ENCODE data around the gene CHTF18.
"Not testable (repeated sequence)": the region's sequence is repeated elsewhere in the genome, so short reads cannot be mapped to it uniquely, and the experiment has no call there.

The CHTF18 gene

GRCh38 chr16:788399-789126 lies at the start of gene CHTF18:
TSS of gene CHTF18 (plus strand) at chr16:788620. CDS start at chr16:788685, 65 bp downstream.
- DNase-seq = peak; percentile 97

DNA sequence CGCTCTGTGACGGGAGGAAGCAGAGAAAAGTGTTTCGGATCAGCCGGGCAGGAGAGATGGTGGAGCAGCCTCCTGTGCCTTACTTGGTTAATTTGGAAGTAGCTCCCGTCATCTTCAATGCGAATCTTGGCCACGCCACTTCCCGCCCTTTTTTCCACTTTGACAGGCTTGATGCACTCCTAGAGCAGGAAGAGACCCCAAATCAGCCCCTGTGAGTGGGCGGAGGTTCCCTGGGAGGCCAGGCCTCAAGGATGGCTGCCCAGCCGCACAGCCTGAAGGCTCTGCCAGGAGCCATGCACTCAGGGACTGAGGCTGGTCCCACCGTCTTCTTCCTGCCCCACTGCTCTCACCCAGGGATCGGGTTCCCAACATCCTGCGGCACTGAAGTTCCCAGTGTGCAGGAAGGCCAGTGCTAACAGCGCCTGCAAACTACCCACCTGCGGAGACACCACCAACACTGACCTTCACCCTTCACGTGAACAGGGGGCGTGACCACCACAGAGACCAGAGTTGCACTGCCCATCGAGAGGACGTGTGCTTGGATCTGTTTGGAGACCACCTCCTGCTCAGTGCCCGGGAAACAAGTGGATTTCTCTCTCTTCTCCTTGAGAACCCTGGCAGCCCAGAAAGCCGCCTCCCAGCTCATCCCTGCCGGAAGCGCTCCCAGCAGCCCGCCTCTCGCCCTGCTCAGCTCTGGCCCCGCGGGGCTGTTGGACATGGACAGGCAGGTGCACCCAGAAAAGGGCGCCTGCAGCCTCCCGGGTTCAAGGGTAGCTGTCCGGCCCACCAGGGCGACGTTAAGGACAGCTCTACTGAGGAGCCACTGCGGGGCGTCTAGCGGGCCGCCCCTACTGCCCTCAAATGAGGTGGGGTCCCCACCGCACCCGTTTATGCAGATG lies 48.6 kb upstream of the CHTF18 start:
- DNase-seq = no peak

GRCh38 chr16:740459-740763 lies 48.0 kb upstream of the CHTF18 start:
- DNase-seq = no peak

DNA sequence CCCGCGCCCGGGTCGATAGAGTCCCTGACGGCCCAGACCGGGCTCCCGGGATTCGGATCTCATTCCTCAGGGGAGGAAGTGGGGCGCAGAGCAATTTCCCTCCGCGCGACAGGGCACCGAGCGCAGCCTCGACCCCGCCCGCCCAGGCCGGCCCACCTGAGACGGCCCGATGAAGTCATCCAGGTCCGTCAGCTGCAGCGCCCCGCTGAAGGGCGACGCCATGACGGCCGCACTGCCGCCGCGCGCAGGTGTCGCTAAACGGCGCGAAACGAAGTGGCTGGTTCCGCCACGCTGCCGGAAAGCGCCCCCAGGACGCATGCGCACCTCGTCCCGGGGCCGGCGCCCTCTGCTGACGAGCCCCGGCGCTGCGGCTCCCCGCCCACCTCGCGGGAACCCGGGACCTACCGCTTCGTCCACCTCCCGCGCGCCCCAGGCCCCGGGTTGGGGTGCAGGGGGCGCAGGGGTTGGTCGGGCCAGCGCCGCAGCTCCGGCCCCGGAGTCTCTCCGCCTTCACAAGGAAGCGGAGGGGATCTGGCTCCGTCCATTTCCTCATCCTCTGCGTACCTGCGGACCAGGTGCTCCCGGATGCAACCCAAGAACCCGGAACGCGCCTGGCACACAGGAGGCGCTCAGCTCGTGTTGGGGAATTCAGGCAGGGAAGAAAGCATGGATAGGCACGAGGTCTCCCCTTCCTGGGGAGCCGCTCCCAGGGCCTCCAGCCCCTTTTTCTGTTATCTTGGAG lies 47.5 kb upstream of the CHTF18 start, which contains the start of gene CIAO3:
Gene CIAO3, minus strand, starts transcription at position 234 of the 742 bp plus-strand sequence. Its CDS starts 12 bp downstream, at position 222.
- peak; percentile 93 for DNase-seq

DNA sequence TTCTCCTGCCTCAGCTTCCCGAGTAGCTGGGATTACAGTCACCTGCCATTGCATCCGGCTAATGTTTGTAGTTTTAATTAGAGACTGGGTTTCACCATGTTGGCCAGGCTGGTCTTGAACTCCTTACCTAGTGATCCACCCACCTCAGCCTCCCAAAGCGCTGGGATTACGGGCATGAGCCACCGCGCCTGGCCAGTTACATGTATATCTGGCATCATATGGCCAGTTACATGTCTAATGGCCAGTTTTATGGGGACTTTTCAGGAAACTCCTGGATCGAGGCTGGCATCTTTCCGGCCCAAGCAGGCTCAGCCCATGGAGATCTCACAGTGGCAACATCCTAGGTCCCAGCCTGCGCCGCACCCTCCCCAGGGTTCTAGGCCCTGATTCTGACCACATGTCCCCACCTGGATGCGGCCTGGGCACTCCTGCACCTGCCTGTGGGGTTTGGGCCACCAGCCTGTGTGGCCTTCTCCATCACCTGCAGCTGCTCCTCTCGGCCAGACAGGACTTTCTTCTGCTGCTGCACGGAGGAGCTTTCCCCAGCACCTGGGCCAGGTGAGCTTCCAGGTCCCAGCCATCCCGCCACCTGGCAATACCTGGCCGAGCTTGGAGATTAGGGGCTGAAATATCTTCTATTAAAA lies 46.3 kb upstream of the CHTF18 start:
- DNase-seq = no peak

DNA sequence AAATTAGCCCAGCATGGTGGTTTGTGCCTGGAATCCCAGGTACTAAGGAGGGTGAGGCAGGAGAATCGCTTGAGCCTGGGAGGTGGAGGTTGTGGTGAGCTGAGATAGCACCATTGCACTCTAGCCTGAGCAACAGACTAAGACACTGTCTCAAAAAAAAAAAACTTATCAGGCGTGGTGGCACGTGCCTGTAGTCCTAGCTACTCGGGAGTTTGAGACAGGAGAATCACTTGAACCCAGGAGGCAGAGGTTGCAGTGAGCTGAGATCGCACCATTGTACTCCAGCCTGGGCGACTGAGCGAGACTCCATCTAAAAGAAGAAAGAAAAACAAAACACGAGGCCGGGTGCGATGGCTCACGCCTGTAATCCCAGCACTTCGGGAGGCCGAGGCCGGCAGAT lies 45.5 kb upstream of the CHTF18 start:
- not testable (repeated sequence) for DNase-seq

GRCh38 chr16:743794-744500 lies 44.5 kb upstream of the CHTF18 start:
- no peak for DNase-seq

GRCh38 chr16:745739-746138 lies 42.7 kb upstream of the CHTF18 start:
- DNase-seq = no peak

GRCh38 chr16:746637-747036 lies 41.8 kb upstream of the CHTF18 start:
- no peak for DNase-seq

- DNase-seq = no peak
Measured at GRCh38 chr16:747978-748746, 40.3 kb upstream of the CHTF18 start.

DNA sequence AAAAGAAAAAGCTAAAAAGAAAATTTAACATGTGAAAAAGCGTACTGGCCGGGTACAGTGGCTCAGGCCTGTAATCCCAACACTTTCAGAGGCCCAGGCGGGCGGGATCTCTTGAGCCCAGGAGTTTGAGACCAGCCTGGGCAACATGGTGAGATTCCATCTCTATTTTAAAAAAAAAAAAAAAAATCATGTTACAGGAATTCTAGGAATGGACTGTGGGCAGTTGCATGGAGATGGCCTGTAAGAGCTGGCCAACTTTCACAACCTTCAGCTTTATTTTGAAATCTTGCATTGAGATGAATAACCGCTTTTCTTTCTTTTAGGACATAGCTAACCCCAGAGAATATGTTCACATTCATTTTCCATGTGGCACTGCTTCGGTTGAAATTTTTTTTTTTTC lies 39.4 kb upstream of the CHTF18 start:
- no peak for DNase-seq

- no peak for DNase-seq
Measured at GRCh38 chr16:750485-750884, 37.9 kb upstream of the CHTF18 start.

DNA sequence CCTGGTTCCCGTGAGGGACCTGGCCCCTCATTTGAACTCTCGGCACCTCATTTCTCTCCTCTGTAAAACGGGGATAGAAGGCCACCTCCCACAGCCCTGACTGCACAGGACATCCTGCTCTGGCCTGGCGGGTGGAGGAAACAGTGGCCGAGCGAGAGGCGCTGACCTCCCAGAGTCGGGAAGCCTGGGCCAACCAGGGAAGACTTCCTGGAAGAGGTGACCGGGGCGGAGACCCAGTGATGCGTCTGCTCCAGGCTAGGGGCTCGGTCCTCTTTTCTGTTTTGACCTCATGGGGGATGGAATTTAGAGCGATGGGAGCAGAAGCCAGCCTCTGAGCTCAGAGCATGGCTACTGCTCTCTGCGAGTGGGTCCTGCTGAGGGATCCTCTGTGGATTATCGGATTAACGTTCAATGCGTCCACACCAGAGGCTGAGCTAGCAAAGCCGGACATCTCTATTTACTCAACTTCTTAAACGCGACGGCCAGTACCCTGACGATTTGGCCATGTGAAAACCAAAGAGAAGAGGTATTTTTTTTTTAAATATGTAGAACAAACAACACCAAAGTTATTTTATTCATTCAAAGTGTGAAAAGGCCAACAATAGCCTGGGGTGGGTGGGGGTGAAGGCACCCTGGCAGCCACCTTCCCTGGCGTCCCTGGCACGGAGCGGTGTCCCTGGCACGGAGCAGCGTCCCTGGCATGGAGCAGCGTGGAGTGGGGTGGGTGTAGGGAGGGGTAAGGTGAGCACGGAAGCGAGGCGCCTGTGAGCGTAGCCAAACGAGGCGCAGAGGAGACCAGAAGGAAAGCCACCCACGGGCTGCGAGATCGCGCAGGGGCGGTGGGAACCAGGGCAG lies 37.0 kb upstream of the CHTF18 start:
- DNase-seq = no peak

DNA sequence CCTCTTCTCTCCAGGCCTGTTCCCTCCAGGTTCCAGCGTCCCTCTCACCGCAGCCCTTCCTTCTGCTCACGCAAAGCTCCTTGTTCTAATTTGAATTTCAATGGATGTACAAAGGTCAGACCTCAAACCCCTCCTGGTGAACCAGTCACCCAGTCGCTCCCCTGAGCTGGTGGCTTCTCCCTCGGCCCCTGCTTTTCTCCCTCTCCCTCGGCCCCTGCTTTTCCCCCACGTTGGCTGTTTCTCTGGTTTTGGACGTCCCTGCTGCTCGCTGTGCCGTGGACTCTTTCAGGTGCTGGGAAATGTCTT lies 36.5 kb upstream of the CHTF18 start:
- DNase-seq = no peak

DNA sequence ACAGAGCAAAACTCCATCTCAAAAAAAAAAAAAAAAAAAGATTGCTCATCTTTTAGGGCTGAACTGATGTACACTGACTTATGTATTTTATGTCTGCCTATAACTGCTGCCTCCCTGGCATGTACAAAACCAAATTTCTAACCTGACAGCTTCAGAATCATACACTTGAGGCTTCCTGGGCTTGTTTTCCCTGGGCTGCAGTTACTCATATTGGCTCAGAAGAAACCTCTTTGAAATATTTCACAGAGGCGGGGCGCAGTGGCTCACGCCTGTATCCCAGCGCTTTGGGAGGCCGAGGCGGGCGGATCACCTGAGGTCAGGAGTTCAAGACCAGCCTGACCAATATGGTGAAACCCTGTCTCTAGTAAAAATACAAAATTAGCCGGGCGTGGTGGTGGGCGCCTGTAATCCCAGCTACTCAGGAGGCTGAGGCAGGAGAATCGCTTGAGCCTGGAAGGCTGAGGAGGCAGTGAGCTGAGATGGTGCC lies 34.3 kb upstream of the CHTF18 start:
- not testable (repeated sequence) for DNase-seq

- DNase-seq = no peak
Measured at GRCh38 chr16:754656-755055, 33.8 kb upstream of the CHTF18 start.

GRCh38 chr16:756428-756827 lies 32.0 kb upstream of the CHTF18 start:
- DNase-seq = no peak

- no peak for DNase-seq
Measured at GRCh38 chr16:759110-759910, 29.1 kb upstream of the CHTF18 start.

- no peak for DNase-seq
Measured at GRCh38 chr16:760065-760464, 28.4 kb upstream of the CHTF18 start.

Measured in right forelimb (tissue), 1 donor.